ENCODE data around the gene TMSB10.
"Not testable (repeated sequence)": the region's sequence is repeated elsewhere in the genome, so short reads cannot be mapped to it uniquely, and the experiment has no call there.

Gene TMSB10

GRCh38 chr2:84905181-84906107 lies at the start of gene TMSB10:
TMSB10 (plus strand) TSS chr2:84905656.
- no peaks in the 10 kb centered on the region for H3K9me3 ChIP-seq (ENCODE audit: control insufficient read depth in 1 of 2, low read length in 2 of 2)
- peak within 1 kb of the TSS; percentile 94 for H3K27ac ChIP-seq (ENCODE audit: low read length)
- peaks cover 0 to 10% of the 10 kb centered on the region in 2 donors for H3K36me3 ChIP-seq (ENCODE audit: control insufficient read depth in 1 of 2, insufficient read depth in 2 of 2, low read length in 2 of 2)
- H3K4me3 ChIP-seq (ENCODE audit: low read depth in 1 of 2, low read length in 2 of 2) = peak within 1 kb of the TSS; percentile 91 to 96
- no peaks in the 10 kb centered on the region for H3K4me1 ChIP-seq (ENCODE audit: control insufficient read depth in 1 of 2, insufficient read depth in 2 of 2, low read length in 2 of 2)
- H3K27me3 ChIP-seq (ENCODE audit: low read depth, low read length) = no peaks in the 10 kb centered on the region

GRCh38 chr2:84855731-84856130 lies 49.7 kb upstream of the TMSB10 start:
- Histone ChIP-seq H3K4me1 (ENCODE audit: control insufficient read depth in 1 of 2, insufficient read depth in 2 of 2, low read length in 2 of 2) (no peaks in the 10 kb centered on the region), H3K27me3 (ENCODE audit: low read depth, low read length) (no peaks in the 10 kb centered on the region), H3K4me3 (ENCODE audit: low read depth in 1 of 2, low read length in 2 of 2) (no peak overlapping the region), H3K27ac (ENCODE audit: low read length) (no peak overlapping the region), H3K9me3 (ENCODE audit: control insufficient read depth in 1 of 2, low read length in 2 of 2) (peaks cover 0 to 2% of the 10 kb centered on the region in 2 donors), H3K36me3 (ENCODE audit: control insufficient read depth in 1 of 2, insufficient read depth in 2 of 2, low read length in 2 of 2) (no peaks in the 10 kb centered on the region)

- Histone ChIP-seq H3K36me3 (ENCODE audit: control insufficient read depth in 1 of 2, insufficient read depth in 2 of 2, low read length in 2 of 2) (no peaks in the 10 kb centered on the region), H3K9me3 (ENCODE audit: control insufficient read depth in 1 of 2, low read length in 2 of 2) (peaks cover 0 to 2% of the 10 kb centered on the region in 2 donors), H3K27me3 (ENCODE audit: low read depth, low read length) (no peaks in the 10 kb centered on the region), H3K4me1 (ENCODE audit: control insufficient read depth in 1 of 2, insufficient read depth in 2 of 2, low read length in 2 of 2) (no peaks in the 10 kb centered on the region), H3K27ac (ENCODE audit: low read length) (no peak overlapping the region), H3K4me3 (ENCODE audit: low read depth in 1 of 2, low read length in 2 of 2) (no peak overlapping the region)
These were observed 48.7 kb upstream of the TMSB10 start for GRCh38 chr2:84856787-84857186.

GRCh38 chr2:84857566-84857965 lies 47.9 kb upstream of the TMSB10 start:
- Histone ChIP-seq H3K27ac (ENCODE audit: low read length) (no peak overlapping the region), H3K9me3 (ENCODE audit: control insufficient read depth in 1 of 2, low read length in 2 of 2) (no peaks in the 10 kb centered on the region), H3K36me3 (ENCODE audit: control insufficient read depth in 1 of 2, insufficient read depth in 2 of 2, low read length in 2 of 2) (no peaks in the 10 kb centered on the region), H3K4me3 (ENCODE audit: low read depth in 1 of 2, low read length in 2 of 2) (no peak overlapping the region), H3K4me1 (ENCODE audit: control insufficient read depth in 1 of 2, insufficient read depth in 2 of 2, low read length in 2 of 2) (no peaks in the 10 kb centered on the region), H3K27me3 (ENCODE audit: low read depth, low read length) (no peaks in the 10 kb centered on the region)

- Histone ChIP-seq H3K4me3 (ENCODE audit: low read depth in 1 of 2, low read length in 2 of 2) (no peak overlapping the region), H3K27me3 (ENCODE audit: low read depth, low read length) (no peaks in the 10 kb centered on the region), H3K4me1 (ENCODE audit: control insufficient read depth in 1 of 2, insufficient read depth in 2 of 2, low read length in 2 of 2) (no peaks in the 10 kb centered on the region), H3K36me3 (ENCODE audit: control insufficient read depth in 1 of 2, insufficient read depth in 2 of 2, low read length in 2 of 2) (no peaks in the 10 kb centered on the region), H3K9me3 (ENCODE audit: control insufficient read depth in 1 of 2, low read length in 2 of 2) (no peaks in the 10 kb centered on the region), H3K27ac (ENCODE audit: low read length) (no peak overlapping the region)
These were observed 47.3 kb upstream of the TMSB10 start for GRCh38 chr2:84858123-84858522.

- Histone ChIP-seq H3K27me3 (ENCODE audit: low read depth, low read length) (no peaks in the 10 kb centered on the region), H3K9me3 (ENCODE audit: control insufficient read depth in 1 of 2, low read length in 2 of 2) (no peaks in the 10 kb centered on the region), H3K4me1 (ENCODE audit: control insufficient read depth in 1 of 2, insufficient read depth in 2 of 2, low read length in 2 of 2) (no peaks in the 10 kb centered on the region), H3K27ac (ENCODE audit: low read length) (no peak overlapping the region), H3K4me3 (ENCODE audit: low read depth in 1 of 2, low read length in 2 of 2) (no peak overlapping the region), H3K36me3 (ENCODE audit: control insufficient read depth in 1 of 2, insufficient read depth in 2 of 2, low read length in 2 of 2) (no peaks in the 10 kb centered on the region)
These were observed 46.5 kb upstream of the TMSB10 start for GRCh38 chr2:84858937-84859336.

GRCh38 chr2:84861539-84861938 lies 43.9 kb upstream of the TMSB10 start:
- Histone ChIP-seq H3K4me3 (ENCODE audit: low read depth in 1 of 2, low read length in 2 of 2) (no peak overlapping the region), H3K27me3 (ENCODE audit: low read depth, low read length) (no peaks in the 10 kb centered on the region), H3K9me3 (ENCODE audit: control insufficient read depth in 1 of 2, low read length in 2 of 2) (no peaks in the 10 kb centered on the region), H3K4me1 (ENCODE audit: control insufficient read depth in 1 of 2, insufficient read depth in 2 of 2, low read length in 2 of 2) (no peaks in the 10 kb centered on the region), H3K27ac (ENCODE audit: low read length) (no peak overlapping the region), H3K36me3 (ENCODE audit: control insufficient read depth in 1 of 2, insufficient read depth in 2 of 2, low read length in 2 of 2) (no peaks in the 10 kb centered on the region)

GRCh38 chr2:84862006-84862405 lies 43.5 kb upstream of the TMSB10 start:
- Histone ChIP-seq H3K36me3 (ENCODE audit: control insufficient read depth in 1 of 2, insufficient read depth in 2 of 2, low read length in 2 of 2) (no peaks in the 10 kb centered on the region), H3K4me3 (ENCODE audit: low read depth in 1 of 2, low read length in 2 of 2) (no peak overlapping the region), H3K27ac (ENCODE audit: low read length) (no peak overlapping the region), H3K9me3 (ENCODE audit: control insufficient read depth in 1 of 2, low read length in 2 of 2) (no peaks in the 10 kb centered on the region), H3K27me3 (ENCODE audit: low read depth, low read length) (no peaks in the 10 kb centered on the region), H3K4me1 (ENCODE audit: control insufficient read depth in 1 of 2, insufficient read depth in 2 of 2, low read length in 2 of 2) (no peaks in the 10 kb centered on the region)

GRCh38 chr2:84865181-84865783 lies 40.2 kb upstream of the TMSB10 start:
- no peaks in the 10 kb centered on the region for H3K4me1 ChIP-seq (ENCODE audit: control insufficient read depth in 1 of 2, insufficient read depth in 2 of 2, low read length in 2 of 2)

GRCh38 chr2:84866122-84866521 lies 39.3 kb upstream of the TMSB10 start:
- Histone ChIP-seq H3K4me1 (ENCODE audit: control insufficient read depth in 1 of 2, insufficient read depth in 2 of 2, low read length in 2 of 2) (no peaks in the 10 kb centered on the region), H3K27me3 (ENCODE audit: low read depth, low read length) (no peaks in the 10 kb centered on the region), H3K9me3 (ENCODE audit: control insufficient read depth in 1 of 2, low read length in 2 of 2) (no peaks in the 10 kb centered on the region), H3K27ac (ENCODE audit: low read length) (no peak overlapping the region), H3K36me3 (ENCODE audit: control insufficient read depth in 1 of 2, insufficient read depth in 2 of 2, low read length in 2 of 2) (no peaks in the 10 kb centered on the region), H3K4me3 (ENCODE audit: low read depth in 1 of 2, low read length in 2 of 2) (no peak overlapping the region)

More at GRCh38 chr2:84865181-84865783, 40.2 kb upstream of the TMSB10 start:
- no peak overlapping the region for H3K4me3 ChIP-seq (ENCODE audit: low read depth in 1 of 2, low read length in 2 of 2)
- H3K27me3 ChIP-seq (ENCODE audit: low read depth, low read length) = no peaks in the 10 kb centered on the region
- no peaks in the 10 kb centered on the region for H3K36me3 ChIP-seq (ENCODE audit: control insufficient read depth in 1 of 2, insufficient read depth in 2 of 2, low read length in 2 of 2)
- no peaks in the 10 kb centered on the region for H3K9me3 ChIP-seq (ENCODE audit: control insufficient read depth in 1 of 2, low read length in 2 of 2)
- no peak overlapping the region for H3K27ac ChIP-seq (ENCODE audit: low read length)

GRCh38 chr2:84868327-84868726 lies 37.1 kb upstream of the TMSB10 start:
- not testable (repeated sequence) for H3K9me3 ChIP-seq (ENCODE audit: control insufficient read depth in 1 of 2, low read length in 2 of 2); H3K36me3 ChIP-seq (ENCODE audit: control insufficient read depth in 1 of 2, insufficient read depth in 2 of 2, low read length in 2 of 2); H3K27me3 ChIP-seq (ENCODE audit: low read depth, low read length); H3K27ac ChIP-seq (ENCODE audit: low read length); H3K4me1 ChIP-seq (ENCODE audit: control insufficient read depth in 1 of 2, insufficient read depth in 2 of 2, low read length in 2 of 2); H3K4me3 ChIP-seq (ENCODE audit: low read depth in 1 of 2, low read length in 2 of 2)
